HG02588 (cell line): ENCODE data around the gene TMEM119.
"Not testable (repeated sequence)": the region's sequence is repeated elsewhere in the genome, so short reads cannot be mapped to it uniquely, and the experiment has no call there.

Experiments
- ATAC-seq: cut with Tn5 transposase; IDR thresholded peaks from one replicate; pipeline ENCODE4 v1.9.1; 2021; ENCODE audit warnings: mild to moderate bottlenecking, moderate library complexity; ENCODE audit not compliant: unreplicated experiment

TMEM119 gene

DNA sequence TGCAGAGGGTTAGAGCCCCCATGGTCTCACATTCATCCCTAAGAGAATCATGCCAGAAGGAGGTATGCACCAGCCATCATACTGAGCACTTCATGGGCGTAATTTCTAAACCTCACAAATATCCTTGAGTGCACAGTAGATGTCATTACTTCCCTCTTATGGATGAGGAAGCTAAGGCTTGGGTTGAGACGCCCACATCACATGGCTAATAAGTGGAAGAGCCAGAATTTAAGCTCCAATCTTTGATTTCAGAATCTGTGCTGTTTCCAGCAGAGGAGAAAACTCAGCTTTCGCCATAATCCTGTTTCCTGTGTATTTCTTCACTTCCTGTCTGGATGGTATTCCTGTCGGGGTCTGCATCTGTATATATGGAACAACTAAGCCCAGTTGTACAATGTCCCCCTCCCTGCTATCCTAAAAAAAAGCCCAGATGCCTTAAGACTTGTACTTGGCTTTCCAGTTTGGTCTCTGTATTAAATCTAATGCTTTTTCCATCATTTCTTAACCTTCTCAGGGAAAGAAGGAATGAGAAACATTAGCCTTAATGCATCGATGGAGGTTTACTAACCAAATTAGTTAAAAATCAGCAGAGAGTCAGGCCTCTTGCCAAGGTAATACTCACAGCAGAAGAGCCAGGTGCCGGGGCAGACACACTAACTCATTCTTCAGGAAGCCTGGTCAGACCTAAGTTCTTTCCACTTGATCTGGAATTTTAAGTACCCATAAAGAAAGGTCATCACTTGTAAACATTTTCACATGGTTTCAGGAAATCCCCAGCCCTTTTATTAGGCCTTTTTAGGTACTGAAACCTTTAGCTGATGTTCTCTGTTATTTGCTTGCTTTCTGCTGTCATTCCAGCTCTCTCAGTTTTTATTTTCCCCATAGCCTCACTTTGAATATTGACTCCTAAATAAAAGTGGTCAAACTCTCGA is 30.2 kb downstream of the TMEM119 start:
- ATAC-seq, result no peak

DNA sequence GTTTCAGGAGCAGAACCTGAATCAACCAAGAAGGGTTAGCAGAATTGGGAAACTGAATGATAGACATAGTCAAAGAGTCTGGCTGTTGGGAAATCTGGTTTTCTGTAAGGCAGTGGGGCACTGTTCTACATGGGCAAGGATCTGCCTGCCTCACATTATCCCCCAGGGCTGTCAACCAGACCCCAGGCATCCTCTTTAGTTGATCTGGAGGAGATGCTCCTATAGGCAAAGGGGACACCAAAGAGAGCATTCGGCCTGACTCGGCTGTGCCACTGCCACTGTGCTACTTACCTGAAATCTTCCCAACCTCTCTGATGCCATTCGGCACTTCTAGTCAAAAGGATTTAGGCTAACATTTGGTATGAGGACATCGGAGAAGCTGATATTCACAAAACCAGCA is 31.4 kb downstream of the TMEM119 start:
- no peak for ATAC-seq

DNA sequence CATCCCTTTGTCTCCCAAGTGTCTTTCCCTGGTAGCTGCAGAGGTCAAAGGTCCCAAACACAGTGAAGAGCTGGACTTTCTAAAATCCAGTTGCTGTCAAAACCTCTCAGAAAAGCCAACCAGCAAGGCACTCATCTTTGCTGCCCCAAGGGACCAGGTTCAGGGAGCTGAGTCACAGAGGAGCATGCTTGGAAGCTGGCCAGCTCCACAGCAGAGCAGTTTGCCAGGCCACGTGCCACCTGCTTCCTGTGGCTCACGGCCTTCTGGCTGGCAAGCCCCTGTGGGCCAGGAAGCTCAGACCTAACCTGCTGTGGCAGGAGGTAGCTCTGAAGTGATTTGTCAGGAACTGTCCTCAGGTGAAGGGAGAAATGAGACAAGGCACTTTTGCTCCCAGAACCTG is 31.9 kb downstream of the TMEM119 start:
- no peak for ATAC-seq

DNA sequence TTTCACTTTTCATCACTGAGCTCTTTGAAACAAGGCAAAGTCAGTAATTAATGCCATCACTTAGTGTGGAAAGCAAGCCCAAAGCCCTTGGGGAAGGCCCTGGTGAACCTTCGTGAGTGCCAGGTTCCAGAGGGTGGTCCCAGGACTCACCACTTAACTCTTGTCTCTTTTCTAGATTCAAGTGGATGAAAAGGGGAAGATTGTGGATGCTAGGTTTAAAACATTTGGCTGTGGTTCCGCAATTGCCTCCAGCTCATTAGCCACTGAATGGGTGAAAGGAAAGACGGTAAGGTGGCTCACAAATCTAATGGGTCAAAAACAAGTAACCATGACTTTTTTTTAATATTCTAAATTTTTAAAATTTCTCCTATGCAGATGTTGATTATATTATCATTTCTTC is 32.7 kb downstream of the TMEM119 start:
- no peak for ATAC-seq

DNA sequence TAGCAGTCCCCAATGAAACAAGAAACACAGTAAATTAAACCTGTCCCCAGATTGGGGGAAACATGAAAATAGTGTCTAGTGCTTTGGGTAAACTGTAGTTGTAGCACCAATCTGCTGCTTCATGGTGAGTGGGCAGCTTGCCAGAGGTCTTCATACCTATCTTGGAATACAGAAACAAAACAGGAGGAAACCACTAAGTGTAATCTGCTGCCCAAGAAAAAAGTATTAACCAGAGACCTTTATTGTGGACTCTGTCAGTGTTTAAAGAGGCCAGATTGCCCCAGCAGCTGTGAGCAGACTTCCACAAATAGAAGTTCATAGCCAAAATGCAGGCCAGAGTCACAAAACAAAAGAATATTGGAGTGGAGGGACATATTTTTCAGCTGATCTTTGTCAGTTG is 33.2 kb downstream of the TMEM119 start:
- ATAC-seq, result no peak

DNA sequence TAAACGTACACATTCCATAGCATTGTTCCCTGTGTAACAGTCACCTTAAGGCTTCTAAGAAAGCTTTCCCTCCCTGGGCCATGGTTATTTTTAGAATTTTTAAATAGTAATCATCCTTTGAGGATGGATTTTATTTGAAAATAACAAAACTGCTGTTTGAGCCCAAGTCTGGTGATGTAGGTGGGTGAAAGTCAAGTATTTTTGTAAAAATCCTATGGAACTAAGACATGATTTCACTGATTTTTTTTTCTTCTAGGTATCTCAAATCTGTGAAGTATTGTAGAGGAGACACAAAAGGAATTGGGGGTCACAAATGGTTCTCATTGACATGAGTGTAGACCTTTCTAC is 34.1 kb downstream of the TMEM119 start:
- ATAC-seq, result no peak

DNA sequence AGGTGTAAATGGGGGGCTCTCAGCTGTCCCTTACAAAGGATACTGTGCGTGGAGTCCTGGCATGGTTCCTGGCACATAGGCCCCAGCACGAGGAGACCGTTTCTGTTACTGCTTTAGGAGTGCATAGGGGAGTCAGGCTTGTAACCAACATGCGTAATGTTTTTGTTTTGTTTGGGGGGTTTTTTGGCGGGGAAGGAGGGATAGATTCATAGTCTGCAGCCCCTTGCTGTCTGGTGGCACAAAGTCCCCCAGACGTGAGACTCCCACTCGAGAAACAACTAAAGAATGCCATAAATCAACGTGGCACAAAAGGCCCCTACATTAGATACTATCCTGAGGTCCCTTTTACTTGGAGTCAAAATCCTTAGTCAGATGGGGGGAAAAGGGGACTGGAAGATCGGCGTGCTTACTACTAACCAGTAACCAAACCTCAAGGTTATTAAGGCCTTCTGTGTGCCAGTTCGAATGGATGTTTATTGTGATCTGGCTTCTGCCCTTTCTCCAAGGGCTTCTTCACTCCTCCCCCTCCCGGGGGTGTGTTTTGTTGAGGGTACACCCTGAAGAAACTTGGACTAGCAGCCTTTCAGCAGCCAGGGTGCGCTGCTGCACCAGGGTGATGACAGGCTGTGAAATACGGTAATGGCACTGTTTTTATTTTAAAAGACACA is 34.6 kb downstream of the TMEM119 start:
- ATAC-seq, result peak; percentile 31

DNA sequence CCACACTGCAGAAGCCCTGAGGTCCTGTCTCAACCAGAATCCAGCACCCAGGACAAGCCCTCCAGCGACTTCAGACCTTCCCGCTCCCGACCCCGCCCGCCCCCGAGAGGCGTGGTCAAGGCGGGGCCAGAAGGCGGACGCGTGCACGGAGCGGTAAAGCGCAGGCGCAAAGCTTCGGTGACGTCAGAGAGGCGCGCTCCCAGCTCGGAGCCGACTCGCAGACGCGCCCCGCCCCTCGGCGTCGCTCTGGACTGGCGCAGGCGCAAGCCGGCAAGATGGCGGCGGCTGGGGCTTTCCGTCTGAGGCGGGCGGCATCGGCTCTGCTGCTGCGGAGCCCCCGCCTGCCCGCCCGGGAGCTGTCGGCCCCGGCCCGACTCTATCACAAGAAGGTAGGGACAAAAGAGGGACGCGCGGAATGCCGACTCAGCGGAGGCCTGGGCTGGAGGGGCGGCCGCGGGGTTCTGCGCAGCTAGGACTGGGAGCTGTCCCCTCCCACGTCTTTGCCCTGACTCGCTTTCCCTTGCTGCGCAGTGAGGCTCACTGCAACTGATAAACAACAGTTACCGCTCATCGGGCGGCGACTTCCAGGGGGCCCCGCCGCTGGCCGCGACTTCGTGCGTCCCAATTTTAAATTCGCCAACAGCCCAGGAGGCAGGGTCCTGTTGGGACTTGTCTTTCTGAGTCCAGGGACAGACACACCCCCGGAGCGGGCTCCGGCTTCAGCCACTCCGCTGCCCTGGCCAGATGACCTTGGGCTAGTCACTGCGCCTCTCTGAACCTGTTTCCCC is 35.3 kb downstream of the TMEM119 start, which contains the start of gene ISCU:
TSS of gene ISCU (plus strand) at position 249 of the 788 bp plus-strand sequence. CDS start at position 276, 27 bp downstream.
- ATAC-seq, result peak; percentile 61

DNA sequence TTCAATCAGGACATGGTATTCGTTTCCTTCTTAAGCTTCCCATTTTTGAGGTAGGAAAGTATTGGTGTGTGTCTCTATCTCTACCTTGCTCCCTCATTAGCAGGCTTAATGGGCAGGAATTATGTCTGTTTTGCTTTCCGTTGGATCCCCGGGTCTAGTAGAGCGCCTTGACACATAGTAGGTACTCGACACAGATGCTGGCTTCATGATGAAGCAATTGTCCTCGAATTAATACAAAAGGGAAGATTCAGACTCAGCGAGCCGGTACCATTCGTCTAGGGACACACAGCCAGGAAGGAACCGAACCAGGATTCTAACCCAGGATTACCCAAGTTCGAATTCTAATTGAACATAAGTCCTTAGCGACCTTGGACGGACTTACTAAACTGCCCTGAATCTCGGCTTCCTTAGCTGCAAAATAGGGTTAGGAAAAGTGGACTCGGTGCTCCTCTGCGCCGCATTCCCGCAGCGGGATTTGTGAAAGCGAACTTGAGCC is 36.0 kb downstream of the TMEM119 start:
- no peak for ATAC-seq

DNA sequence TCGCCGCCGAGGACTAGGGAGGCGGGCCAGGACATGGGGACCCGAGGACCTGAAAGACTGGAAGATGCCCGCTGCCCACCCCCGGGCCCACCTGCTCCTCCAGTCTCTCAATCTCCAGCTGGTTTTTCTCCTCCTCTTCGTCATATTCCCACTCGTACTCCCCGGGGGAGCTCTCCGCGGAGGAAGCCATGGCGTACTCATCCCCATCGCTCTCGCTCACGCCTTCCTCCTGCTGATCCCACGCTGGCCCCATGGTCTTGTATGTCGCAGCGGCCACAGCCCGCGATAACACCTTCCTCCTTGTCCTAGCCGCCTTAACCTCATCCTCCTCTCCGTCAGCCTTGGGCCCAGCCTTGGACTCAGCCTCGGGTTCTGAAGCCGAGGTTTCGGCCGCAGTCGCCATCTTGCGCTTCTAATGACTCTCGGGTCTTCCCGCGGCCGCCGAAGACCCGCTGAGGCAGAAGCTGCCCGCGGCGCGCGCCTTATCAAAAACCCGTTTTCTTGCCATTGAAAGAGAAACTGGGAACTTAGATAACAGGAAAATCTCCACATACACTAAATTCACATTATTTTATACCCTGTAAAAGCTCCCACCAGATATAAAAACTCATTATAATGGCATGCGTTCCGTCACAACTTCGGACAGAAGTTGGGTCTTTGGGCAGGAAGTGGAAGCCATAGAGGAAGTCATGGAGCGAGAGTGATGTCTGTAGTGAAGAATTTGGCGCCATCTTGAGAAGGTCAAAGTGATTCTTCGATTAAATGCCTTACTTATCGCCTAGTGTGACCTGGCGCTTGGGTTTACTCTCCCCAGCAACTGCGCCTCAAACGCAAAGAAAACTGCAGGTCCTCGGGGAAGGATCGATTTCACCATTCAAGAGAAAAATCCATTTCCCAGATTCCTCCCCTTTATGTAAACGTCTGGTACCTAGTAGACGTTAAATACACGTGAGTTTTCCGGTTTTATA is 36.8 kb downstream of the TMEM119 start, which contains the start of gene SART3:
TSS of gene SART3 (minus strand) at position 422 of the 968 bp plus-strand sequence. CDS start at position 403, 19 bp downstream.
- ATAC-seq, result peak; percentile 33

DNA sequence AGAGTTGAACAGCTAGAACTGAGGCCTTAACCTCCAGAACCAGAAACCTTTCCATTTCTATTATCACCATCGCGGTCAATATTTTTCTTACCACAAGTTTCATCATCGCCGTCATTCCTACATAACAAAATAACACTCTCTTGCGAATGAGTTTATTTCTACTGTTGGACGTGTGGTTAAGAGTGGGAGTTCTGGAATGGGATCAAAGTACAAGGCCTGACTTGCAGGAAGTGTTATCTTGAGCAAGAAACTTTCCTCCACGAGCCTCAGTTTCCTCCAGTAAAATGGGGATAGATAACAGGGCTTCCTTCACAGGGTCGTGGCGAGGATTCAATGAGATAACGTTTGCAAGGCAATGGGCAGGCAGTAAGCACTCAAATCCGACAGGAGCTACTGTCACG is 37.6 kb downstream of the TMEM119 start:
- no peak for ATAC-seq

DNA sequence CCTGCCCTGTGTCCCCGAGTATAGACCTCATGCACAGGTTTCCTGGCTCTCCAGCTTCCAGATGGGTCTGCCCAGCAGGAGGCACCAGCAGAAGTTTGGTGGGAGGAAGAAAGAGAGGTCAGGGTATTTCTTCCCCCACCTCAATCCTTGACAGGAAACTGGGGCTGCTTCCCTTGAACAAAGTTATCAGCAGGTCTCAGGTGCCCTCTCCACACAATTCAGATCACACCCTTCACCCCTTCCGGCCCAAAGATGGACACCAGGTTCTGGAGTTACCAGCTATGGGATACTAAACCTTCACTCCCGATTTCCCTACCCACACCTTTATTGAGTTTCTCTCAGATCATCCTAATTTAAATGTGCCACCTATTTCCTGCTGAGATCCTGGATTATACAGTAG is 38.1 kb downstream of the TMEM119 start:
- no peak for ATAC-seq

DNA sequence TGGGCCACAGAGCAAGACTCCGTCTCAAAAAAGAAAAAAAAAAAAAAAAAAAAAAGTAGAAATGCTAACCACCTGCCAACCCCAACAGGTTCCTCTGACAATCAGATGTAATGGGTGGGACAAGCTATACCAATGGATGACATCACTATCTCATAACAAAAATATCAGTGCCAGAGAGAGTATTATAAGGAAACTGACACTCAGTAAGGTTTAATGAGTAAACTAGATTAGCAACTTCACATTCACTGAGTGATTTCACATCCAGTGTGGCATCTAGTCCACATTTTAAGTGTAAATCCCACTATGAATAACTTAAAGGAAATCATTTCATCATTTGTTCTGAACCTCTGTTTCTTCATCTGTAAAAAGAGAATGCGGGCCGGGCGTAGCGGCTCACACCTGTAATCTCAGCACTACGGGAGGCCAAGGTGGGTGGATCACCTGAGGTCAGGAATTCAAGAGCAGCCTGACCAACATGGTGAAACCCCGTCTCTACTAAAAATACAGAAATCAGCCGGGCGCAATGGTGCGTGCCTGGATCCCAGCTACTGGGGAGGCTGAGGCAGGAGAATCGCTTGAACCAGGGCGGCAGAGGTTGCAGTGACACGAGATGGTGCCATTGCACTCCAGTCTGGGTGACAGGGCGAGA is 38.8 kb downstream of the TMEM119 start:
- no peak for ATAC-seq

DNA sequence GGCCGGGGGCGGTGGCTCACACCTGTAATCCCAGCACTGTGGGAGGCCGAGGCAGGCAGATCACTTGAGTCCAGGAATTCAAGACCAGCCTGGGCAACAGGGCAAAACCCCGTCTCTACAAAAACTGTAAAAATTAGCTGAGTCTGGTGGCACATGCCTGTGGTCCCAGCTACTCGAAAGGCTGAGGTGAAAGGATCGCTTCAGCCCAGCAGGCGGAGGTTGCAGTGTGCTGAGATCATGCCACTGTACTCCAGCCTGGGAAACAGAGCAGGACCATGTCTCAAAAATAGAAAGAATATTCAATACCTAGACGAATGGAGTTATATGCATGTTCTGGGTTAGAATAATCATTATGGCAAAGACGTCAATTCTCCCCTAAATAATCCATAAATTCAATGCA is 42.5 kb downstream of the TMEM119 start:
- ATAC-seq, result not testable (repeated sequence)

DNA sequence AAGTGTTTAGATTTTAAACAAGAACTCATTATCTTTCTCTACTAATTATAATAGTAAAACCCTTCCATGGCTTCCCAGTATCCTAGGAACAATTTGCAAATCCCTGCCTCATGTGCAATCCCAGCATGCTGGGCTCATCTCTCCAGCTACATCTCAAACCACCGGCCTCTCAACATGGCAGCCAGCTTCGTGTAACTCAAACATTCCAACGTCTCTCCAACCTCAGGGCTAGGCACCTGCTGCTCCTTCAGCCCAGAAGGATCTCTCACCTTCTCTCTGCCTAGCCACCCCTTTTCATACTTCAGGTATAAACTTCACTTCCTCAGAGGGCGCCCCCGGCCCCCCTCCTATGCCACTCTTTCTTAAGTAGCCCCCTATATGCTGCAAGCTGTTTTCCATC is 44.1 kb downstream of the TMEM119 start:
- ATAC-seq, result no peak

DNA sequence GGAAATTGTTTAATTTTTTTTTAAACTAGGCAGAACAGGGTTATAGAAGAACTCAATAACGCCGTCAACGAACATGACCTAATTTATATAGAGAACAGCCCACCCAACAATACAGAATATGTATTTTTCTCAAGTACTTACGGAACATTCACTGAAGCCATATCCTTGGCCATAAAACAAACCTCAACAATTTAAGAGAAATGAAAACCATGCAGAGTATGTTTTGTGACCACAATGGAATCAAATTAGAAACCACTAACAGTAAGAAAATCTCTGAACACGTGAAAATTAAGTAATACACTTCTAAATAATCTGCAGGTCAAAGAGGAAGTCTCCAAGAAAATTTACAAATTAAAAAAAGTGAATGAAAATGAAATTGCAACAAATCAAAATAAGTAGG is 46.3 kb downstream of the TMEM119 start:
- ATAC-seq, result no peak

DNA sequence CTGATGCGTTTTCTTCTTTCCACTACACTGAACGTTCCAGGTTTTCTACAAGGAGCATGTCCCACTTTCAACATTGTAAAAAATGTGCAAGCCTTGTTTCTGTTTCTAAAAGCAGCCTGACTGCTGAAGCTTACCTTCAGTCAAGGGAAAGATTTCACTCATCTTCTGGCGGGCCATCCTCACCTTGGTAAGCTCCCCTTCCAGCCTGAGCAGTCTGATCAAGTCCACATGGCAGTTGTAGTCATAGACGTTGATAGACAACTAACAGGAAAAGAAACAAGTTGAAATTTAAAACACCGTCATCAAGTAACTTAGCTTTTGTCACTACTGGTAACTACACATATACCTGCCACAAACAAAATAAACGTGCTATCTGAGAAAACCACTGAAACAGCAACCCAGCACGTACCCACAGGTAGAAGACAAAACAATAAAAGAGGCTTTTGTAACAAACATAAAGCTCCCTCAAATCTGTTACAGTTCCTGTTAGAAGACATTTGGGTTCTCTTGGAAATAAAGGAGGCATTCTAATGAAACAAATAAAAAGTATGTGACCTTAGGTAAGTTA is 48.8 kb downstream of the TMEM119 start:
- ATAC-seq, result no peak

DNA sequence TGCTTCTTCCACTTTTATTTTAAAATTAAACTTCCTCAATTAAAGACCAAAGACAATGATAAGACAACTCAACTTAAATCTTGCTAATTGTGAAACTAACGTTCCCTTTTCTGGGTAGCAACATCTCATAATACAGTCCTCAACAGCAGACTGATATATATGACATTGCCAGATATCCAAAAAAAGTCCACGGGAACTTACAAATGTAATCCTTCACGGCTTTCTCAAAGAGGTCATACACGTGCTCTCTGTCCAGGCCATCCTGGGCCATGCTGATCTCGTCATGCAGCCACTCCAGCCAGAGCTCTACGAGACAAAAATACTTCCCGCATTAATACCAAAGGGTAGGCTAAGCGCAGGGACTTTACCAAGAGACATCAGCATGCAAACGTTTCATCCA is 50.2 kb downstream of the TMEM119 start:
- ATAC-seq, result no peak

DNA sequence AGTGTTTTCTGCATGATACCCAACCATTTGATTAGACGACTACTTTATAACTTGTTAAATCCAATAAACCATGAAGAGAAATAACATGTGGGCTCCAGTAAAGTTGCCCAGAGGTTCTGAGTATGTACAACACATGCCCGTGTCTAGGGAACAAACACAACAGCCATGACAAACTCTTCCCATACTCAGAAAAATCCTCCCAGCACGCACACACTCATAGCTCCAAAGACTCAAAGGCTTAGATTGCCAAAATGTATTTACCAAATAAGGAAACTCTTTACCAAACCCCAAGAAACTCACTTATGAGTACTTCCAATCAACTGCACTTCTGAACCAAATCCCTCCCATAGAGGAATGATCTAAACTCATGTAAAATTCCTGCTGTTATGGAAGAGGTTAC is 54.2 kb downstream of the TMEM119 start:
- no peak for ATAC-seq
